Activated gamma-delta T cell (primary cell): ENCODE measurements around the gene EPHB2.
"Not testable (repeated sequence)": the region's sequence is repeated elsewhere in the genome, so short reads cannot be mapped to it uniquely, and the experiment has no call there.

ENCODE experiments used
- DNase-seq: peaks from one replicate; lab custom pipeline; 2025; lab: John Stamatoyannopoulos, UW
- total RNA-seq, 2 donors: gene quantifications; one replicate each; lab custom pipeline; 2026; lab: John Stamatoyannopoulos, UW

Gene EPHB2
- 0 to 0.22 reads per million in 2 donors for total RNA-seq

GRCh38 chr1:22710701-22711049, at the start of gene EPHB2:
EPHB2 (plus strand) TSS chr1:22710839; CDS start chr1:22710983, 144 bp downstream.
- DNase-seq, result no peak

GRCh38 chr1:22661880-22662279, 48.8 kb upstream of the EPHB2 start:
- no peak for DNase-seq

- DNase-seq, result no peak
These were observed 48.3 kb upstream of the EPHB2 start for GRCh38 chr1:22662318-22662717.

GRCh38 chr1:22662986-22663408, 47.6 kb upstream of the EPHB2 start:
- DNase-seq, result no peak

- DNase-seq, result no peak
These were observed 44.9 kb upstream of the EPHB2 start for GRCh38 chr1:22665752-22666151.

GRCh38 chr1:22666412-22666811, 44.2 kb upstream of the EPHB2 start:
- no peak for DNase-seq

GRCh38 chr1:22668840-22669239, 41.8 kb upstream of the EPHB2 start:
- not testable (repeated sequence) for DNase-seq

- DNase-seq, result no peak
These were observed 40.2 kb upstream of the EPHB2 start for GRCh38 chr1:22670352-22670975.

- DNase-seq, result no peak
These were observed 38.6 kb upstream of the EPHB2 start for GRCh38 chr1:22671999-22672398.

GRCh38 chr1:22673486-22674409, 36.9 kb upstream of the EPHB2 start:
- no peak for DNase-seq

GRCh38 chr1:22674410-22674749, 36.3 kb upstream of the EPHB2 start:
- DNase-seq, result no peak

GRCh38 chr1:22676151-22676550, 34.5 kb upstream of the EPHB2 start:
- not testable (repeated sequence) for DNase-seq

- DNase-seq, result no peak
These were observed 33.6 kb upstream of the EPHB2 start for GRCh38 chr1:22676916-22677583.

- DNase-seq, result no peak
These were observed 32.4 kb upstream of the EPHB2 start for GRCh38 chr1:22677931-22678896.

GRCh38 chr1:22680726-22681125, 29.9 kb upstream of the EPHB2 start:
- no peak for DNase-seq

GRCh38 chr1:22681556-22682276, 28.9 kb upstream of the EPHB2 start:
- no peak for DNase-seq

- DNase-seq, result no peak
These were observed 27.1 kb upstream of the EPHB2 start for GRCh38 chr1:22683547-22683946.

GRCh38 chr1:22685591-22686059, 25.0 kb upstream of the EPHB2 start:
- DNase-seq, result no peak

GRCh38 chr1:22687191-22687590, 23.4 kb upstream of the EPHB2 start:
- DNase-seq, result no peak

GRCh38 chr1:22688466-22688865, 22.2 kb upstream of the EPHB2 start:
- DNase-seq, result no peak

GRCh38 chr1:22689505-22689904, 21.1 kb upstream of the EPHB2 start:
- DNase-seq, result no peak
